Muscle of leg (tissue), 11 donors: ENCODE results near the gene JPT2. TPM values are rescaled to one million over a fixed set of nuclear protein-coding genes. Genes with fewer than 3 reads are reported as not detected.
A peak's percentile ranks its signal among the peaks of the same experiment; 100 is the strongest.

Experiments
- DNase-seq: peaks from one replicate; pipeline ENCODE4 v3.0.0; 2013
- H3K27ac ChIP-seq: one replicate; pipeline ENCODE4 v1.5.1; 2013; ENCODE audit warnings: mild to moderate bottlenecking, low read length, control low read depth
- H3K27me3 ChIP-seq: one replicate; pipeline ENCODE4 v1.6.1; 2013; ENCODE audit warnings: low read length; ENCODE audit not compliant: control insufficient read depth, insufficient read depth
- H3K36me3 ChIP-seq: one replicate; pipeline ENCODE4 v1.6.1; 2013; ENCODE audit warnings: low read length; ENCODE audit not compliant: control insufficient read depth, insufficient read depth
- H3K4me1 ChIP-seq: one replicate; pipeline ENCODE4 v1.6.1; 2013; ENCODE audit warnings: low read length; ENCODE audit not compliant: control insufficient read depth, insufficient read depth
- H3K4me3 ChIP-seq: one replicate; pipeline ENCODE4 v1.5.1; 2013; ENCODE audit warnings: low read length, control low read depth
- H3K9me3 ChIP-seq: replicated peaks from 2 replicates; pipeline ENCODE4 v1.6.1; 2013; ENCODE audit warnings: low read depth, low read length; ENCODE audit not compliant: control insufficient read depth
- WGBS: methylation state at CpG from one replicate; pipeline ENCODE4 v1.1.5; 2013; ENCODE audit warnings: missing lambda C conversion rate; ENCODE audit not compliant: insufficient coverage; 5-methylcytosine and 5-hydroxymethylcytosine counted together
- polyA plus RNA-seq, 8 donors: library from polyadenylated mRNA; unstranded; fragments of 120-200 nt; gene quantifications; one replicate each; pipeline versions ENCODE4 v1.2.1 to v1.2.3, GENCODE V29; 2013; ENCODE audit warnings: inconsistent platforms in 1 of 8, low replicate concordance in 1 of 8; ENCODE audit not compliant: insufficient read length in 8 of 8, insufficient read depth in 1 of 8
- total RNA-seq: library from RNA; stranded (reverse); fragments of 120-200 nt; gene quantifications from one replicate; pipeline ENCODE4 v1.2.4, GENCODE V29; 2013

Gene JPT2
- total and polyA plus RNA-seq, 9 donors: 28.2 to 52.6 (median 38.6) TPM

DNA sequence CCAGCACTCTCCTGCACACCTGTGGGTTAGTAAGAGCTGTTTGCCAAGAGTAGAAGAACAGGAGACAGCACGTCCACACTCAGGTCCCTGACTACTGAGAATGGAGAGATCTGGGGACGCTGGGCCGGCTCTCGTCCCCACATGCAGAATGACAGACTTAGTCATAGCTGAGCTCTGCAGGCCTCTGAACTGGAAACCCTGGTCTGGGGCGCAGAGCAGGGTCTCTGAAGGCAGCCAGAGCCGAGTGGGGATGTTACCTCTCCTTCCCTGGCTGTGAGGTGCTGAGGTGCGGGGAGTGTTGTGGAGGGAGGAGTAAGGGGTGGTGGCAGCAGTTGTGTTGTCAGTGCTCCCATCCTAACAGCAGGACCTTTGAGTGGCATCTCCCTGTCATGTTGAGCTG, 7.2 kb upstream of the JPT2 start:
- 87% methylated on average over 7 of the region's 7 CpGs for WGBS

DNA sequence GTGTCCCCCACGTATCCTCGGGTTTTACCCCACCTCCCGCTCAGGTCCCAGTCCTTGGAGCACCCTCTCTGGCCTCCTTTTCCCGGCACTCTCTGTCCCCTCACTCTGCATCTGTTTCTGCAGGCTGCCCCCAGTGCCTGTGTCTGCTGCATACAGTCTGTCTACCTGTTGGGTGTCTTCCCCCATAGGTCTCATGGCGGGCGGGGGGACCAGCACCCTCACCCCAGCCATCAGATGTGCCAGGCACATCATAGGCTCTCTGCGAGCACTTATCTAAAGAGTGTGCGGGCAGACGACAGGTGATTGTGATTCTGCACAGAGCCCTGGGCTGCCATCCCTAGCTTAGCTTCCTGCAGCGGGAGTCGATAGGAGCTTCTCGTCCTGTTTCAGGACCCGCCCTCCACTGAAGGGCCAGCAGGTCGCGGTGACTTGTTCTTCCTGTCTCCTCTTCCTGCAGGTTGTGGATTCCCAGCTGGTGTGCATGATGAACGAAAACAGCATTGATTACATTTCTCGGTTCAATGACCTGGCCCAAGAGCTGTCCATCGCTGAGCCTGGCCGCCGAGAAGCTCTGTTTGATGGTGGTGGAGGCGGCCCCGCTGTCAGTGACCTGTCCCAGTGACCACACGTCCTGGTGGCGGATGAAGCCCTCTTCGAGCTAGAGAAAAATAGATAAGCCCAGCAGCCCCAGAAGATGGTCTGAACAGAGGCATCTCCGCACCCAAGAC, 4.5 kb upstream of the JPT2 start:
- Histone ChIP-seq H3K27ac (no peak overlapping the region), H3K36me3 (peaks cover 82% of the 10 kb centered on the region), H3K27me3 (no peaks in the 10 kb centered on the region), H3K4me3 (no peak overlapping the region), H3K4me1 (peaks cover 4% of the 10 kb centered on the region), H3K9me3 (no peaks in the 10 kb centered on the region)
- WGBS: 95% methylated on average over 25 of the region's 26 CpGs
- DNase-seq: no peak

More for the DNA sequence above, 7.2 kb upstream of the JPT2 start:
- H3K4me3 ChIP-seq: no peak overlapping the region
- DNase-seq: no peak
- H3K4me1 ChIP-seq: peaks cover 3% of the 10 kb centered on the region
- H3K36me3 ChIP-seq: peaks cover 98% of the 10 kb centered on the region
- H3K9me3 ChIP-seq: no peaks in the 10 kb centered on the region
- no peaks in the 10 kb centered on the region for H3K27me3 ChIP-seq
- no peak overlapping the region for H3K27ac ChIP-seq

DNA sequence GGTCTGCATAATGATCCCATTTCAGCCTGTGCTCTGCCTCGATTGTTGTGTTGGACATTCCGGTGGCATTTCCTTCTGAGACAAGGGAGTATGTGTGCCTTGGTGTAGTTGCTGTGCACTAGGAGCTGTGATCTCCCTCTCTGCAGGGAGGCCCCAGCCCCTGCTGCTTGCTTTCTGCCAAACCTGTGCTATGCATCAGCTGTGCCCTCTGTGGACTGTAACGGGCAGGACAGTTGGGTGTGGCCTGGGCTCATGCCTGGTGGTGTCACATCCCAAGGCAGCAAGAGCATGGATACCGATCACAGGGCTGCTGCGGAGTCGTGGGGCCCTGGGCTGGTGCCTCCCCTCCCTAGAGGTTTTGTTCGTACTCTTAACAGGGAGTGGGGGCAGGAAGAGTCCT, 3.8 kb upstream of the JPT2 start:
- WGBS: 64% methylated on average over 4 of the region's 7 CpGs
- Histone ChIP-seq H3K27ac (no peak overlapping the region), H3K36me3 (peaks cover 75% of the 10 kb centered on the region), H3K9me3 (no peaks in the 10 kb centered on the region), H3K4me3 (no peak overlapping the region), H3K4me1 (peaks cover 9% of the 10 kb centered on the region), H3K27me3 (no peaks in the 10 kb centered on the region)
- DNase-seq: no peak

DNA sequence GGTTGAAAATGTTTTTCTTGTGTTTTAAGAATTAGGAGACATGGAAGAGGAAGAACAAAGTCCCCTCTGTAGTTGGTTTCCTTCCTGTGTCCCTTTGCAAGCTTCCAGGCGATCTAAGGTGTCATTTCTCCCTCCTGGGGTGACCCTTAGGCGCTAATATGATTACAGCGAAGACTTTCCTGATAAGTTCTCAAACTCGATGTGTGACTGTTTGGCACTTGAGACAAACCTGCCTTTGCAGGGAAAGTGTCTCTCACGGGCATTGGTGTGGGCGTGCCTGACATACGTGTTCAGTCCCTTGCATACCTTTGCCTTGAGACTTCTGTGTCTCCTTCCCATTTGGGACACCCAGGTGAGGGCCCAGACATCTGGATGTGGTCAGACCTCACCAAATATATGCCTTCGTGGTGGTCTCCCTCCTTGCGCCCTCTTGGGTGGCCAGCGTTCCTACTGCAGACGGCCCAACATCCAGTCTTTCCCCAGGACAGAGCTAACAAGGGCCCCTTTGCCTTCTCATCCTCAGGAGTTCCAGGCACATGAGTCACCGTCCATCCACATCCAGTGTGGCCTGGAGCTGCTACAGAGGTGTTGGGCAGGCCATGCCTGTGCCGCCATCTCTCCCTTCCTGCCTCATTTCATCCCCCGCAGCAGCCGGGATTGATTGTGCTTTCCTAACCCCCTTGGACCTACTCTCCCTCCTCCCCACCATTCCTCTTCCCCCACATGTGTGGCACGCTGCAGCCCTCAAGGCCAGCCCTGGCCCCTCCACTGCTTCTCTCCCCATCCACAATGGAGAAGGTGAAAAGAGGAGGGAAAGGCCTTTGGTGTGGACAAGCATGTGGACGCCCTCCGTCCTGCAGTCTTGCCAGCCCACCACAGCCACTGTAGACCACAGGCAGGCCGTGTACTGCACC, 3.1 kb upstream of the JPT2 start:
- H3K4me1 ChIP-seq: peaks cover 9% of the 10 kb centered on the region
- H3K36me3 ChIP-seq: peaks cover 68% of the 10 kb centered on the region
- 88% methylated on average over 17 of the region's 19 CpGs for WGBS
- no peaks in the 10 kb centered on the region for H3K27me3 ChIP-seq
- H3K4me3 ChIP-seq: no peak overlapping the region
- DNase-seq: no peak
- H3K27ac ChIP-seq: no peak overlapping the region
- H3K9me3 ChIP-seq: no peaks in the 10 kb centered on the region

DNA sequence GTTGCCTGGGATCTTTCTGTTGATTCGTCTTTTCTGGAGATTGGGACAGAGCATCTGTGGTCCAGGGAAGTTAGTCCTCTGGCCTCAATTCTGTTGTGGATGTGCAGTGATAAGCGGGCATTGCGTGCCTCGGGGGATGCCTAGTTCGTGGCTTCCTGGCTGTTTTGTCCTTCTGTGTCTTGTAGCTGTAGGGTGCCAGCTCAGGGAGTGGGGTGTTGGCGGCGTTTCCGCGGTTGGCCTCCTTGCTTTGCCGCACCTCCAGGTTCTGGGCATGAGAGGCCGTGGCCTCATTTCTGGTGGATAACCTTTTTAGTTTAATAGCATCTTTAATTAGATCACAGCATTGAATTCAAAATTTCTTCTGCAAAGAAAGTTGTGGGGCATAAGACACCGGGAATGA, 1.4 kb upstream of the JPT2 start:
- no peak for DNase-seq
- H3K27me3 ChIP-seq: no peaks in the 10 kb centered on the region
- H3K27ac ChIP-seq: no peak overlapping the region
- H3K9me3 ChIP-seq: no peaks in the 10 kb centered on the region
- H3K4me3 ChIP-seq: no peak overlapping the region
- 97% methylated on average over 5 of the region's 12 CpGs for WGBS
- peaks cover 54% of the 10 kb centered on the region for H3K36me3 ChIP-seq
- peaks cover 9% of the 10 kb centered on the region for H3K4me1 ChIP-seq

DNA sequence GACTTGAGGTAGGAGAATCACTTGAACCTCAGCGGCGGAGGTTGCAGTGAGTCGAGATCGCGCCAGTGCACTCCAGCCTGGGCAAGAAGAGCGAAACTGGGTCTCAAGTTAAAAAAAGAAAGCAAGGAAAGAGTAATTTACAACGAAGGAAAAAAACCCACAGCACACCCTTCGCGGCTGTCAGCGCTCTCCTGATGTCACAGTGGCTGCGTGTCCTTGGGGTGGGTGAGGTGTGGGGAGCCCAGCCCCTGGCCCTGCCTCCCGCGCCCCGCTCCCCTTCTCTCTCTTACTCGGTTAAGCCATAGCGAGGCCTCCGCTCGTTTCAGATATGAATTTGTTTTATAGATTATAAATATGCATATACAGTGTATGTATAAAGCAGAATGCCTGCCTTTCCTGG, 740 bp upstream of the JPT2 start:
- DNase-seq: no peak
- H3K4me1 ChIP-seq: peaks cover 9% of the 10 kb centered on the region
- 82% methylated on average over 5 of the region's 18 CpGs for WGBS
- H3K27ac ChIP-seq: no peak overlapping the region
- peak overlapping the region; percentile 17 for H3K4me3 ChIP-seq
- H3K36me3 ChIP-seq: peaks cover 47% of the 10 kb centered on the region
- H3K27me3 ChIP-seq: no peaks in the 10 kb centered on the region
- no peaks in the 10 kb centered on the region for H3K9me3 ChIP-seq

DNA sequence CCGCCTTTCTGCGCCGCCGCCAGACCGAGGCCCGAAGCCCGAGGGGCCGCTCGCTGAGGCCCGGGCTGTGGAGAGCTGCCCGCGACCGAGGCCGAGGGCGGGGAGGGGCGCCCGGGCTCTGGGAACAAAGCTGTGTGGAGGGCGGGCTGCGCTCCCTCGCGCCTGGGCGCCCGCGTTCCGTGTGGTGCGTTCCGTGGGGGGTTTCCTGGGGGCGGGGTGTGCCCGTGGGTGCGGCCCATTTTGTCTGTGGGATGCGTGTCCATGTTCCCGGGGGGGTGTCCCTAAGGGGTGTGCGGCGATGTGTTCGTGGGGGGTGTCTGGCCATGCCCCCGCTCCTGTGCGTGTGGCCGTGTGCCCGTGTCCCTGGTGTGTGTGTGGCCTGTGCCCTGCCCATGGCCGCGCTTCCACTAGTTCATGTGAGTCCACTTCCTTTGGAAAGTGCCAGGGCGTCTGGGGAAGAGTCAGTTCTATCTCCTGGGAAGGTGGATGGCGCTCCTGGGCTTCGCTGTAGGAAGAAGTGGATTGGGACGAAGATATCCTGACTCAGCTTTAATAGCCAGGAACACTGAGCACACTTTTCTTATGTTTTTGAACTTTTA, 520 bp downstream of the JPT2 start:
- Histone ChIP-seq H3K9me3 (no peaks in the 10 kb centered on the region), H3K27me3 (no peaks in the 10 kb centered on the region), H3K27ac (peak overlapping the region; percentile 29), H3K36me3 (peaks cover 38% of the 10 kb centered on the region), H3K4me3 (peak overlapping the region; percentile 72), H3K4me1 (peaks cover 9% of the 10 kb centered on the region)
- peak; percentile 40 for DNase-seq
- WGBS: 0% methylated on average over 39 of the region's 45 CpGs

DNA sequence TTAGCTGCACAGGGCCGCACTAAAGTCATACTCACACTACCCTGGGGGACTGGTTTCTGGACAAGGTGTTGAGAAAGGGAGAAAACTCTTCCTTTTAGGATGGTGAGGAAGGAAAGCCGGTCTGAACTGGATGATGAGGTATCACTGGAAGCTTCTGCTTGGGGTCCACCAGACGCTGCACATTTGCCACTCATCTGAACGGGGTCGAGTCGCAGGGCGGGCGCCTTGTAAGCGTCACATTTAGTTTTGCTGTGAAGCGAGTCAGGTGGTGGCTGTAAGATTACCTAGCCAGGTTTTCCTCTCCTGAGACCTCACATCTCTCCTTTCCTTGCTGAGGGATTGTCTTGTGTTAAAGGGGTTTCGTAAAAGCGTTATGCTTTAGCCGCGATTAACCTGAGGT, 2.3 kb downstream of the JPT2 start:
- Histone ChIP-seq H3K27me3 (no peaks in the 10 kb centered on the region), H3K4me1 (peaks cover 6% of the 10 kb centered on the region), H3K4me3 (no peak overlapping the region), H3K27ac (no peak overlapping the region), H3K36me3 (peaks cover 26% of the 10 kb centered on the region), H3K9me3 (no peaks in the 10 kb centered on the region)
- DNase-seq: no peak
- 83% methylated on average over 1 of the region's 14 CpGs for WGBS

DNA sequence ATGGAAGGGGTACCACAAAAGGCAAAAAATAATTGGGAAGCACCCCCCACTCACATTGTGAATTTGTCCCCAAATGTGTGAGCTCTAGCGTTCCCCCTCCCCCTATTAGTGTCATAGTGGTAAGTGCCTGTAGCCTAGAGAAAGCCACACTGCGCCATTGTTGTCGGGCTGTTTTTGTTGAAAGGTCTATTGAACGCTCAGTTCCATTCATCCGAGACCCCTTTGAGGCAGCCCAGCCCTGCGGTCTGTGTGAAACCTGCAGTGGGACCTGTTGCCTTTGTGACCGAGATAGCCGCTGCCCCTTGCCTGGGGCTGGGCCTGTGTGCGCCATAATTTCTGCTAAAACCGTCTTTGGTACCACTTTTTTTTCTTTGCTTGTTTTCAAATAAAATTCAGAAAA, 3.0 kb downstream of the JPT2 start:
- peaks cover 6% of the 10 kb centered on the region for H3K4me1 ChIP-seq
- H3K36me3 ChIP-seq: peaks cover 25% of the 10 kb centered on the region
- 88% methylated on average over 5 of the region's 10 CpGs for WGBS
- H3K27ac ChIP-seq: no peak overlapping the region
- H3K4me3 ChIP-seq: no peak overlapping the region
- no peaks in the 10 kb centered on the region for H3K9me3 ChIP-seq
- no peak for DNase-seq
- H3K27me3 ChIP-seq: no peaks in the 10 kb centered on the region
